HG03457 (cell line): ENCODE measurements around the gene PYURF.
"Not testable (repeated sequence)": the region's sequence is repeated elsewhere in the genome, so short reads cannot be mapped to it uniquely, and the experiment has no call there.

Experiments used
- ATAC-seq: cut with Tn5 transposase; IDR thresholded peaks from one replicate; pipeline ENCODE4 v1.9.1; 2021; ENCODE audit warnings: moderate number of reproducible peaks; ENCODE audit not compliant: unreplicated experiment

The PYURF gene, protein sequence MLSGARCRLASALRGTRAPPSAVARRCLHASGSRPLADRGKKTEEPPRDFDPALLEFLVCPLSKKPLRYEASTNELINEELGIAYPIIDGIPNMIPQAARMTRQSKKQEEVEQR

GRCh38 chr4:88523325-88524129, at the start of gene PYURF:
PYURF (minus strand) TSS chr4:88523776; CDS start chr4:88523700, 76 bp downstream.
- peak; percentile 74 for ATAC-seq

- no peak for ATAC-seq
Measured at GRCh38 chr4:88570001-88570400, 46.4 kb upstream of the PYURF start.

- no peak for ATAC-seq
Measured at GRCh38 chr4:88567591-88567990, 44.0 kb upstream of the PYURF start.

DNA sequence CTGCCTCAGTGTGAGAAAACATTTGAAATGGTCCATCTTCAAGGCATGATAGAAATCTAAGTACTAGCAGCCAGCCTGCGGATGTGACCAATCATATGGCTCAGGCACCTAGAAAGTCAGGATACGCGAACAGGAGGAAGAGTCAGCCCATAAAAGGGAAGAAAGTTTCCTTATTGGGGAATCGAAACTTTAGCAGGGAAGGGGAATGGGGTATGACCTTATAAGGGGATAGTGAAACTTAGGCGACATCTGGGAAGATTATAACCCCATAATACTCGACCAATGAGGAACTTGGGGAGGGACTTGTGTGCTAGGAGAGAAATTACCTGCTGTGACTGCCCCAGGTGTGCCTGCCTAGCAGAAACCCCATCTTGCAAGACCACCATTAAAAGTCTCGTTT, 26.2 kb upstream of the PYURF start:
- ATAC-seq = no peak

- ATAC-seq = not testable (repeated sequence)
Measured at GRCh38 chr4:88539322-88540068, 15.9 kb upstream of the PYURF start.

DNA sequence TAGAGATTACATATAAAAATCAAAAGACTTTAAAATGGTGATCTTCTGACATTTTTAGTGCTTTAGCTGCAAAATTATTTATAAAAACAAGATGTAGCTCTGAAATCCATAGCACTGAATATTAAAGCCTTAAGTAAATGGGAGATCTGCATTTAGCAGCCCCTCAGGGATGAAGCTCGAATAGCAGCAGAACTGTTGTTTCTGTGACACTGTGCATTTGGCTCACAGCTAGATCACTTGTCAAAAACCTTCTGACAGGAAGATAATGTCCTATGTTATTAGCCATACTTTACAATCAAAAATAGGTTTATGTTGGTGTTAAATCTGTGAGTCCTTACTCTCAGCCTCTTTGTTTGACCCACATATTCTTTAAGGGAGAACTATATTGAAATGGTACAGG, 14.1 kb upstream of the PYURF start:
- no peak for ATAC-seq

DNA sequence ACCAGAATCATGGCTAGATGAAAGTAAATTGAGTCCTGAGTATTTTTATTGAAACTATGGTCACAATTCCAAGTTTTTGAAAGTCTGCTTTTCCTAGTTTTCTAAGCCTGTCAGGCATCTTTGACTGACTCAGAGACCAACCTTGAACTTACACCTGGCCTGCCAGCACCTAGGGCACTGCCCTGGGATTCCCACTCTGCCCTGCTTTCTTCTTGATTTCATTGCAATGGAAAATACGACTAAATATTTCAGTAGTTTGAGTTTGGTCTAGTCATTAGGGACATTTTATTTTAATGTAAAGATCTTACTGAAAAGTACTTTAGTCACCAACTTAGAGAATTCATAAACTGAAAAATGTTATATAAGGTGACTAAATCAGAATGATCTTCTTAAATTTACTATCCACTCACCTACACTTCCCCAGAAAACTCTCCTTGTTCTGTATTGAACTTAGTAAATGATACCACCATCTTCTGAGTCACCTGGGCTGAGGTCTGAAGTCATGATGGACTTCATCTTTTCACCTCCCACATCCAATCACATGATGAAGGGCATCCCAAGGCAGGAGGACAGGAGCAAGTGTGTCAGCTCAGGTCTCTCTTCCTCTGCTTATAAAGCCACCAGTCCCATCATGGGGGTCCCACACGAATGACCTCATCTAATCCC, 11.6 kb upstream of the PYURF start:
- no peak for ATAC-seq

DNA sequence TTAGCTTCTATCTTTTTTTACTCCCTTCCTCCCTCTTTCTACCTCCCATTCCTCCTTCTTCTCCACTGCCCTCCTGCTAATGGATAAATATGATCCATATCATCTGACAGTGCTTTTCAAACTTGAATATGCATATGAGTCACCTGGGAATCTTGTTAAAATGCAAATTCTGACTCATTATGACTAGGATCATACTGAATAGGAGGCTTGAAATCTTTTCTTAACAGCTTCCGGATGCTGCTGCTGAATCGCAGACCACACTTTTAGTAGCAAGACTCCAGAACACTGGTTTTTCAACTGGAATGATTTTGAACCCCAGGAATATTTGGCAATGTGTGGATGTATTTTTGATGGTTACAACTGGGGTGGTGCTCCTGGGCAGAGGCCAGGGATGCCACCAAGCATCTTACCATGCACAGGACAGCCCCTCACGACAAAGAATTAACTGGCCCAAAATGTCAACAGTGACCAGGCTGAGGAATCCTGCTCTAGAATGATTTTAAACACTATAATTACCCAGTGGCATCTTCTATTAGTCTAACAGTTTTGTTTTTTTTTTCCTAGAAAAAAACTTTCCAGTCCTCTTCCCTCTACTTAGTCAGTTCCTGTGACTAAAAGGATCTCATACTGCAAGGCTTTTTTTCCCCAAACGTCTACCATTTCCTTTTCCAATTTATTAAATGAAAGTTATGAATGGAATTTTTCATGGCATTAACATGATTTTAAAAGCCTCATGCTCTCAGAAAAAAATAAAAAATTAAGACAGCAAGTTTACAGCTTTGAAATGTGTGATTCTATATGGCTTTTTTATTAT, 10.6 kb upstream of the PYURF start:
- ATAC-seq = no peak

- no peak for ATAC-seq
Measured at GRCh38 chr4:88533088-88533790, 9.7 kb upstream of the PYURF start.

DNA sequence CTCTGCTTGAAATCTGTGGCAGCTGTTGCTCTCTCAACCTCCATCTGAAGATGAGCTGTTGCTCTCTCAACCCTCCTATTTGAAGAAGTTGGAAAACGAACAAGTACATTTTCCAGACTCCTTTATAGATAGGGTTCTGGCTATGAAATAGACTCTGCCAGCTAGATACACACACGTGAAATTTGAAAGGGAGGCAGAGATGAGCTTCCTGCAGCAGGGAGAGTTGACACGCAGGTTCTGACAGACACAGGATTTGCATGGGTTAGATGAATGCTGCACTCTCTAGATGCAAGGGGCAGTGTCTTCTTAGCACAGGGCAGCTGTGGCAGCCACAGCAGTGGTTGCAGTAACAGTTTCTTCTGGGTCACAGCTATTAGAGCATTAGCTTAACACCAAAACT, 8.0 kb upstream of the PYURF start:
- no peak for ATAC-seq

DNA sequence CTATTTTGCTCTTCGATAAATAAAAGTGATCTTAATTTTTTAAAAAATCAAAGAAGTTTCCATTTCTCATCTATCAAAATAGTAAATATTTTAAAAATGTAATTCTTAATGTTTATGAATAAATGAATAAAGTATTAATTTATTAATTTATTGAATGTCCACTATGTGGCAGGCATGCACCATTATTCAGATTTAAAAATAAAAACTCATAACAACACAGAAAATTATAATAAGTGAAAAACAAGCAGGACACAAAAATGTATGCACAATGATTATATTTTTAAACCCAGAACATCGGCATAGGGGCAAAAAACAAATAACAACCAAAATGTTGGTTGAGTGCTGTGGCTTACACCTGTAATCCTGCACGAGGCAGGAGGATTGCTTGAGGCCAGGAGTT, 5.3 kb upstream of the PYURF start:
- ATAC-seq = no peak

- ATAC-seq = no peak
Measured at GRCh38 chr4:88527787-88528186, 4.2 kb upstream of the PYURF start.

GRCh38 chr4:88526221-88526815, 2.7 kb upstream of the PYURF start:
- no peak for ATAC-seq

- no peak for ATAC-seq
Measured at GRCh38 chr4:88524171-88524570, 595 bp upstream of the PYURF start.

DNA sequence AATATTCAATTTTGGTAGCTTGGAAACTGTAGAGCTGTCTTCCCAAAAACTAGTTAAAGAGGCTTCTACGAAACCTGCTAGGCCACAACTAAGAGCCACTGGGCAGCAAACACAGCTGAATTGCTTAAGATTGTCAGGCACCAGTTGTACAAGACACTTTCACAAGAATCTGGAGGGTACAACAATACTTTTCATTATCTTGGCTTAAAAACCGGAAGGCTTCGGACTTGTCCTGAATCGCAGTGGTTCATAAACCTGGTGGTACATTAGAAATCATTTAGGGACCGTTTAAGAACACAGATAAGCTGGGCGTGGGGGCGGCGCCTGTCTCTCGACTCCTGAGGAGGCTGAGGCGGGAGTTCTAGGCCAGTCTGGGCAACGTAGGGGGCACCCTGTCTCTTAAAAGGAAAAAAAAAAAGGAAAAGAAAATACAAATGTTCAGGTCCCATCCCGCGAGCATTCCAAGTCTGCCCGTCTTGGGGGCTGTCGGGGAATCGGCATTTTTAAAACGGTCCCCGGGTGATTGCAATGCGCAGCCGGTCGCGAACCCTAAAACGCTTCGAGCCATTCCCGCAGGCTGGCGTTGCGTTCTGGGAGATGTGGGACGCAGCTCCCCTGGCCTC, 763 bp downstream of the PYURF start:
- no peak for ATAC-seq

DNA sequence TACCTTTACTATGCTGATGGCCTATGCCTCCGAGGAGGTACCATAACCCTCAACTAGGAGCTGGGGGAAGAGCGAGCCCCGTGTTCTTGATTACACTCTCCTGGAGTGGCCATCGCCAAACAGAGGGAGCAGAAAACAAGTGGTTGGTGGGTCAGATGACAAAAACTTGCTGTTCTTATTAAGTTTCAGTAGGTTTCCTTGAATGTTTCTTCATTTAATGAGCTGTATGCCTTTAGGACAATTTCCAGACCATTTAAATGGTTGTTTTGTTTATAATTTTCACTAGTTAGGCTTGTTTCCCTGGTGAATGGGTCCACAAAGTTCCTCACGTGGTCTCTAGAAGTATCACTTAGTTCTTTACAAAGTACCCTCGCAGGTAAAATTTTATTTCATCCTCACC, 4.7 kb downstream of the PYURF start:
- ATAC-seq = no peak

DNA sequence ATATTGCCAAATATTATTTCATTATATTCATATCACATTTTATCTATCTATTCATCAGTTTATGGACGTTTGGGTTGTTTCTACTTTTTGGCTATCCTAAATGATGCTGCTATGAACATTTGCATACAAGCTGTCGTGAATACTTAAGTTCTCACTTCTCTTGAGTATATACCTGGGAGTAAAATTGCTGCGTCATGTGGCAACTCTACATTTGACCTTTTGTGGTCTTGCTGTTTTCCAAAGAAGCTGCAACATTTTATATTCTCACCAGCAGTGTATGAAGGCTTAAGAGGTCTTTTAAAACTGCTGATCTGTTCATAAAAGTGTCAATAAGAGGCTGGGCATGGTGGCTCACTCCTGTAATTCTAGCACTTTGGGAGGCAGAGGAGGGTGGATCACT, 5.8 kb downstream of the PYURF start:
- ATAC-seq = no peak

GRCh38 chr4:88516746-88517145, 6.8 kb downstream of the PYURF start:
- ATAC-seq = no peak
